GM12873 (cell line): ENCODE data around the gene PTPRD.

ENCODE experiments used
- TF ChIP-seq, protein P1 (sequence below): IDR thresholded peaks from 2 replicates; pipeline ENCODE4 v1.5.1; 2012; ENCODE audit warnings: low read depth, mild to moderate bottlenecking, moderate library complexity, low read length, control low read depth; ENCODE audit not compliant: insufficient read depth; ENCODE audit errors: missing control alignments

Gene PTPRD

DNA sequence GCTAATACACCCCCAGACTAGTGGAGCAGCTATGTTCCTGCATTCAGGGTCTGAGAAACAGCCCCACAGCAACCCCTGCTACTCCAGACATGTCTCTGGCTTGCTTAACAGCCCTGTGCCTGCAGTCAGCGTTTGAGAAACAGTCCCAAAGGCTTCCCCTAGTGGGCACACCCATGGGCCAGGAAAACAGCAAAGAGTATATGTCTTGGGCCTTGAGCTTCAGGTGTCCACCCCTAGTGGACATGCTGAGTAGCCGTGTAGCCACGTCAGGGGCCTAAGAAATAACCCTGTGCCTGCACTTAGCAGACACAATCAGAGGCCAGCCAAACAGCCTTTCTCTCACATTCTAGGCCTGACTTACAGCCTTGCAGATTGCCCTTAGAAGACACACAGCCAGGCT lies 698.6 kb downstream of the PTPRD start:
- TF ChIP-seq, protein P1, sequence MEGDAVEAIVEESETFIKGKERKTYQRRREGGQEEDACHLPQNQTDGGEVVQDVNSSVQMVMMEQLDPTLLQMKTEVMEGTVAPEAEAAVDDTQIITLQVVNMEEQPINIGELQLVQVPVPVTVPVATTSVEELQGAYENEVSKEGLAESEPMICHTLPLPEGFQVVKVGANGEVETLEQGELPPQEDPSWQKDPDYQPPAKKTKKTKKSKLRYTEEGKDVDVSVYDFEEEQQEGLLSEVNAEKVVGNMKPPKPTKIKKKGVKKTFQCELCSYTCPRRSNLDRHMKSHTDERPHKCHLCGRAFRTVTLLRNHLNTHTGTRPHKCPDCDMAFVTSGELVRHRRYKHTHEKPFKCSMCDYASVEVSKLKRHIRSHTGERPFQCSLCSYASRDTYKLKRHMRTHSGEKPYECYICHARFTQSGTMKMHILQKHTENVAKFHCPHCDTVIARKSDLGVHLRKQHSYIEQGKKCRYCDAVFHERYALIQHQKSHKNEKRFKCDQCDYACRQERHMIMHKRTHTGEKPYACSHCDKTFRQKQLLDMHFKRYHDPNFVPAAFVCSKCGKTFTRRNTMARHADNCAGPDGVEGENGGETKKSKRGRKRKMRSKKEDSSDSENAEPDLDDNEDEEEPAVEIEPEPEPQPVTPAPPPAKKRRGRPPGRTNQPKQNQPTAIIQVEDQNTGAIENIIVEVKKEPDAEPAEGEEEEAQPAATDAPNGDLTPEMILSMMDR: no peak

DNA sequence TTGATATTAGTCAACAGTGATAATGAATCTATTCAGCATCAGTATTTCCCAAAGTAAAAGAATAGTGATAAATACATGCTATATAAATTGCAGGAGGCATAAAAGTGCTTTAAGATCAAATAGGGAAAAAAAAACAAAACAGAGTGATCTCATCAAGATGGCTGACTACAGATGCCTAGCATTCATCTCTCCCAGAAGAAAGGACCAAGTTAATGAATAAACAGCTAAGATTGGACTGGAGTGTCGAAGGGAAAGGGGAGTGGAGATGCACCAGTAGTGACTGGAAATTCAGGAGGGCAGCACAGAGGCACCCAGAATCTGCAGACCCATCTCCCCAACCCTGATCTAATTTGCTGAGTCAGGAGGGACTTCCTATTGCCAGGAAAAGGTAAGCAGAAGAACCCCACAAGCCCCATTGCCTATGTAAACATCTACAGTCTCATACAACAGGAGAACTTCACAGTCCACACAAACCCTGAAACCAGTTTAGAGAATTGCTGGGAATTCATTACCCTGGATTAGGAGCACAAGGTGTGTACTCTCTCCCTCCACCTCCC lies 699.4 kb downstream of the PTPRD start:
- TF ChIP-seq, protein P1: no peak

DNA sequence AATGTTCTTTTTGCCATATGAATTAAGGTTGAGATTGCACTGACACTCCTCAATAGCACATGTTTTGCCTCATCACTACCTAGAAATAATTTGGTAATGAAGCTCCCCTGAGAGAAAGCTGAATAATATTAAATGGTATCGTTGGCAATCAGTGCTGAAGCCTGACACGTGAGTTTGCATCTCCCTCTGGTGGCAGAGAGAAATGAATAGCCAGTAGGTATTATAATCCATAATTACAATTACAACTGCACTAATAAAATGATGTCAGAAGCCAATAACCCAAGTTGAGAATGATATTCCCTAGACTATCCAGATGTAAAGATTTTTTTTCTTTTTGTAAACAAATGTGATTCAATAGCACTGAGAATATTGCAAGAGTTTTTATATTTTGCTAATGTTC lies 700.3 kb downstream of the PTPRD start:
- TF ChIP-seq, protein P1: peak; percentile 25

DNA sequence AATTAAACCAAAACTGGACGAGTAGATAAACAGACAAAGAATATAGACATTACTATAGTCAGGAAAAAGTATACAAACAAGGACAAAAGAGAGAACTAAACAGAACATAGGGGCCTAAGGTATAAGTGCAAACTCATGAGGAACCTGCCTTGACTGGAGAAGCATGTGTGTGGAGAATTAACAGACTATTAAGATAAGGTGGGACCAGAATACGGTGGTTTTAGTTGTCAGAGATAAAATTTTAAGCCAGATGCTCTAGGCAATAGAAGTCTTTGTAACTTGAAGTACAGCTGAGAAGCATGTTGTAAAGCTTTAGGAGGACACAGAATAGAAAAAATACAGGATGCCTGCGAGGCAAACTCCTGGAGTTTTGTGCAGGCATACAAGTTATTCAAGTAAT lies 707.1 kb downstream of the PTPRD start:
- TF ChIP-seq, protein P1: no peak

DNA sequence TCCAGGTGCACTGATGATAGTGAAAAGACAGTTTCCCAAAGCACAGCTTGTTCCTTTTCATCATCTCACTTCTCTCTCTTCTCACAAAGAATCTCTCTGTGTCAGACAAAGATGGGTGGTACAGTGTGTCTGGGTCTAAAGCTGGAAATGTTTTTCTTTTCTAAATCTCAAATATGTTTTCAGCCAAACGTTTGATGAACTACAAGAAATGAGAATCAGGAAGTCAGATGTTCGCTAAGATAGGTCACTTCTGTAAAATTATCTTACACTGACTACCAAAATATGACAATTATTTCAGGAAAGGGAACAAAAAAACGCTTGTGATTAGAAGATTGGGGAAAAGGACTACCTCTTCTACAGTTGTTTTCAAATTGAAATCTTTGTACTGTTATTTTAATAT lies 708.8 kb downstream of the PTPRD start:
- TF ChIP-seq, protein P1: no peak

DNA sequence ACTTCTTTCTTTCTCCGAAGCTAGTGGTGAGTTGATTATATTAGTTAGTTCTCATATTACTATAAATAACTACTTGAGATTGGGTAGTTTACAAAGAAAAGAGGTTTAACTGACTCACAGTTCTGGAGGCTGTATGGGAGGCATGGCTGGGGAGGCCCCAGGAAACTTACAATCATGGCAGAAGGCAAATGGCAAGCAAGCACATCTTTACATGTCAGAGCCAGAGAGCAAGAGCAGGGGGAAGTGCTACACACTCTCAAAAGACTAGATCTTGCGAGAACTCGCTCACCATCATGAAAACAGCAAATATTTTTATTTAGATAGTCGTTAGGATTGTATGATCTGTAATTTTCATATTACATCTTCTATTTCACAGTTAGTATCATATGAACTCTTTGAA lies 711.2 kb downstream of the PTPRD start:
- TF ChIP-seq, protein P1: no peak

DNA sequence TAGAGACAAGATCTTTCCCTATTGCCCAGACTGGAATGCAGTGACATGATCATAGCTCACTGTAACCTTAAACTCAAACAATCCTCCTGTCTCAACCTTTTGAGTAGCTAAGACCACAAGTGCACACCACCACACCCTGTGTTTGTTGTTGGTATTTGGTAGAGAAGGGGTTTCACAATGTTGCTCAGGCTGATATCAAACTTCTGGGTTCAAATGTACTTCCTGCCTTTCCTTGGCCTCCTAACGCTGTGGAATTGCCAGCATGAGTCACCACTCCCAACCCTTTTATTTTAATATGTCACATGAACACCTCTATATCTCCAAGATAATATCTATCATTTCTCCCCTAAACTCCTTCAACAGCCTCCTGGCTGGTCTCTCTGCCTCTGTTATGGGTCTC lies 719.0 kb downstream of the PTPRD start:
- TF ChIP-seq, protein P1: no peak
